Upper lobe of left lung (tissue), 6 donors: Measurements from ENCODE around the gene HIPK1. TPM values are rescaled to one million over a fixed set of nuclear protein-coding genes. Genes with fewer than 3 reads are reported as not detected.
A peak's percentile ranks its signal among the peaks of the same experiment; 100 is the strongest.

Experiments
- ATAC-seq, 2 donors: fragments of 200-7000 bp; cut with Tn5 transposase; one replicate each; pipeline ENCODE4 v1.9.1; 2022; ENCODE audit warnings: mild to moderate bottlenecking in 2 of 2, moderate library complexity in 2 of 2; ENCODE audit not compliant: low FRiP score in 2 of 2
- DNase-seq, 2 donors: peaks; one replicate each; pipeline ENCODE4 v3.0.0-alpha.2; 2019 to 2020
- H3K27ac ChIP-seq, 4 donors: fragments of 200-600 bp; sonication (generic); one replicate each; pipeline ENCODE4 v1.5.1; 2016 to 2019
- H3K27me3 ChIP-seq, 4 donors: fragments of 200-600 bp; sonication (generic); one replicate each; pipeline ENCODE4 v1.5.1; 2017 to 2019
- H3K36me3 ChIP-seq, 4 donors: fragments of 200-600 bp; sonication (generic); one replicate each; pipeline ENCODE4 v1.5.1; 2016 to 2019
- H3K4me1 ChIP-seq, 4 donors: fragments of 200-600 bp; sonication (generic); one replicate each; pipeline ENCODE4 v1.5.1; 2018 to 2019
- H3K4me3 ChIP-seq, 4 donors: fragments of 200-600 bp; sonication (generic); one replicate each; pipeline ENCODE4 v1.5.1; 2017 to 2019; ENCODE audit warnings: mild to moderate bottlenecking in 2 of 4, moderate library complexity in 1 of 4
- H3K9me3 ChIP-seq, 4 donors: fragments of 200-600 bp; sonication (generic); one replicate each; pipeline ENCODE4 v1.5.1; 2018 to 2019
- CTCF ChIP-seq, 6 experiments: fragments of 450-650 bp in 4 of 6; fragments of 200-600 bp in 2 of 6; sonication (generic) in 2 of 6; IDR thresholded peaks; one replicate each; pipeline ENCODE4 v1.5.1; 2016 to 2019; ENCODE audit warnings: antibody characterized with exemption in 6 of 6
- EP300 ChIP-seq, 4 donors: sonication (generic); formaldehyde crosslinking; IDR thresholded peaks; one replicate each; pipeline ENCODE4 v1.5.1; 2017; ENCODE audit warnings: antibody characterized with exemption in 4 of 4, control low read depth in 2 of 4
- POLR2A ChIP-seq, 4 donors: fragments of 450-650 bp; IDR thresholded peaks; one replicate each; pipeline ENCODE4 v1.5.1; 2016 to 2017; ENCODE audit warnings: antibody characterized with exemption in 4 of 4, mild to moderate bottlenecking in 2 of 4
- POLR2AphosphoS5 ChIP-seq, 2 donors: sonication (generic); formaldehyde crosslinking; IDR thresholded peaks; one replicate each; pipeline ENCODE4 v1.5.1; 2017; ENCODE audit warnings: antibody characterized with exemption in 2 of 2
- WGBS, 2 donors: methylation state at CpG; one replicate each; pipeline ENCODE4 v1.1.5; 2017 to 2018; 5-methylcytosine and 5-hydroxymethylcytosine counted together
- total RNA-seq, 6 donors: library from RNA; depleted of rRNA in 4 of 6; stranded (reverse); fragments of >200 nt in 4 of 6; gene quantifications; one replicate each; pipeline versions ENCODE4 v1.1.0 to v1.2.1, GENCODE V29; 2016 to 2021
- donor health status: DM: no; HTN: no; CAD: no; lungs with moderate emphysema.
- donor health status: DM: no; HTN: yes; CAD: no; lungs with severe emphysema.

HIPK1 gene
- total RNA-seq, 6 donors from 2014 or later: 31.4 to 85.5 (median 64.0) TPM

DNA sequence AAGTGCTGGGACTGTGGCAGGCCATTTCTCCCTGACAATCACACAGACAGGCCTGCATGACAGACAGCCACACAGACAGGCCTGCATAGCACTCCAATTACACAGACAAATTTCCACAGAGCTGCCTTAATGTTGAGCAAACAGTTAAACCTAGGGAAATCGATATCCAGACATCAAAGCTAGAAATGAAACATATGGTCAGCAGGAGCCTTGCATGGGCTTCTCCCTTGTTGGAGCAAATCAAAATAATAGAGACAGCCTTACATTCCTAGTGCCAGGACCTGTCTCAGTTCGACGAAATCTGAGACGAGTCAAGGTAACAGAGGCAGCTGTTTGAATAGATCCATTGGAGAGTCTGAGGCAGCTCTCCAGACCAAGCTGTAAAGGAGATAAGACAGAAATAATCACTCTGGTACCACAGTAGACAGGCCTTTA lies 92.6 kb downstream of the HIPK1 start:
- 64 to 70% methylated on average over 4 of the region's 4 CpGs for WGBS, 2 donors
- H3K27ac ChIP-seq: no peak overlapping the region
- H3K9me3 ChIP-seq: no peaks in the 10 kb centered on the region
- no peaks in the 10 kb centered on the region for H3K36me3 ChIP-seq
- no peak overlapping the region for H3K4me3 ChIP-seq
- TF ChIP-seq EP300 (IDR thresholded peaks at IDR 0.05) (no peak), POLR2A (IDR thresholded peaks at IDR 0.05) (no peak), CTCF (IDR thresholded peaks at IDR 0.05) (no peak), POLR2AphosphoS5 (IDR thresholded peaks at IDR 0.05) (no peak)
- no peaks in the 10 kb centered on the region for H3K27me3 ChIP-seq
- no peaks in the 10 kb centered on the region for H3K4me1 ChIP-seq
- DNase-seq (no peak), ATAC-seq (no peak)

- DNase-seq (no peak), ATAC-seq (no peak)
- H3K36me3 ChIP-seq: no peaks in the 10 kb centered on the region
- 93 to 100% methylated on average over 2 of the region's 2 CpGs for WGBS, 2 donors
- TF ChIP-seq POLR2AphosphoS5 (IDR thresholded peaks at IDR 0.05) (no peak), POLR2A (IDR thresholded peaks at IDR 0.05) (no peak), EP300 (IDR thresholded peaks at IDR 0.05) (no peak), CTCF (IDR thresholded peaks at IDR 0.05) (no peak)
- H3K27me3 ChIP-seq: no peaks in the 10 kb centered on the region
- no peak overlapping the region for H3K4me3 ChIP-seq
- H3K27ac ChIP-seq: no peak overlapping the region
- H3K4me1 ChIP-seq: no peaks in the 10 kb centered on the region
- no peaks in the 10 kb centered on the region for H3K9me3 ChIP-seq
These were observed 93.8 kb downstream of the HIPK1 start for GRCh38 chr1:114022877-114023276.

DNA sequence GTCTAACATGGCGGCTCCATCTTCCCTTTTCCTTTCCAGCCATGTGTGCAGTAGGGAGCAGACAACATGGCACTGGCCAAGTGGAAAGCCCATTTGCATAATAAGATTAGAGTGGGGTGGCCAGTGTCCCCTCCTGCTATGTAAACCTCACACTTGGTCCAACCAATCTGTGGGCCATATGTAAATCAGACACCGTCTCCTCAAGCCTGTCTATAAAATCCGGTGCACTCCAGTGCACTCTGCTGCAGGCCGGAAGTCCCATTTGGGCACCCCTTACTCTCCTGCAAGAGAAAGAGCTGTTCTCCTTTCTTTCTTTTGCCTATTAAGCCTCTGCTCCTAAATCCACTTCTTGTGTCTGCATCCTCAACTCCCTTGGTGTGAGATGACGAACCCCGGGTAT lies 94.3 kb downstream of the HIPK1 start:
- Histone ChIP-seq H3K36me3 (no peaks in the 10 kb centered on the region), H3K4me1 (no peaks in the 10 kb centered on the region), H3K27me3 (no peaks in the 10 kb centered on the region), H3K4me3 (no peak overlapping the region), H3K27ac (no peak overlapping the region), H3K9me3 (no peaks in the 10 kb centered on the region)
- no peak for DNase-seq
- WGBS, 2 donors: 87% methylated on average over 6 of the region's 6 CpGs
- ATAC-seq: no peak
- TF ChIP-seq POLR2AphosphoS5 (IDR thresholded peaks at IDR 0.05): no peak
- no peak for TF ChIP-seq CTCF (IDR thresholded peaks at IDR 0.05)
- TF ChIP-seq EP300 (IDR thresholded peaks at IDR 0.05): no peak
- no peak for TF ChIP-seq POLR2A (IDR thresholded peaks at IDR 0.05)

DNA sequence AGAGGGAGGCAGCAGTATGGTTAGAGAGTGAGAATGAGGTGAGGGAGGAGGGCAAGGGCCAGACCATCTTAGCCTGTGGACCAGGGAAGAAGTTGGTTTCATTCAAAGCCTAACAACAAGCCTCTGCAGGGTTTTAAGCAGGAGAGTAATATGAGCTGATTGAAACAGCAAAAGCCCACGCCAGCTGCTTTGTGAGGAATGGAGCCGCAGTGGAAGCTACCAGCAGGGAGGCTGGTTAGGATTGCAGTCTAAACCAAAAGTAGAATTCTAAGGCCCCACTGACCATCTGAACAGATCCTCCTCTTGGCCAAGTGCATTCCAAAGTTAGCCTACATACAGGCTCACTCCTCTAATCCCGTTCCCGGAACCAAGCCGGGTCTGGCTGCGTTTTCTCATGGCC lies 94.9 kb downstream of the HIPK1 start:
- no peaks in the 10 kb centered on the region for H3K36me3 ChIP-seq
- H3K27me3 ChIP-seq: no peaks in the 10 kb centered on the region
- WGBS, 2 donors: 90 to 94% methylated on average over 6 of the region's 6 CpGs
- TF ChIP-seq POLR2A (IDR thresholded peaks at IDR 0.05) (no peak), EP300 (IDR thresholded peaks at IDR 0.05) (no peak), POLR2AphosphoS5 (IDR thresholded peaks at IDR 0.05) (no peak), CTCF (IDR thresholded peaks at IDR 0.05) (no peak)
- no peaks in the 10 kb centered on the region for H3K4me1 ChIP-seq
- DNase-seq (no peak), ATAC-seq (peak in 1 of 2 donors; percentile 30)
- H3K9me3 ChIP-seq: no peaks in the 10 kb centered on the region
- no peak overlapping the region for H3K4me3 ChIP-seq
- no peak overlapping the region for H3K27ac ChIP-seq

- DNase-seq: no peak
- H3K9me3 ChIP-seq: no peaks in the 10 kb centered on the region
- no peaks in the 10 kb centered on the region for H3K4me1 ChIP-seq
- H3K4me3 ChIP-seq: no peak overlapping the region
- peak in 1 of 2 donors; percentile 40 for ATAC-seq
- no peaks in the 10 kb centered on the region for H3K36me3 ChIP-seq
- 96 to 97% methylated on average over 5 of the region's 5 CpGs for WGBS, 2 donors
- H3K27ac ChIP-seq: no peak overlapping the region
- TF ChIP-seq CTCF (IDR thresholded peaks at IDR 0.05) (no peak), EP300 (IDR thresholded peaks at IDR 0.05) (no peak), POLR2AphosphoS5 (IDR thresholded peaks at IDR 0.05) (no peak), POLR2A (IDR thresholded peaks at IDR 0.05) (no peak)
- H3K27me3 ChIP-seq: no peaks in the 10 kb centered on the region
These were observed 96.7 kb downstream of the HIPK1 start for GRCh38 chr1:114025609-114026401.
